HL-60 (cell line): ENCODE results near the gene NCOA5.

Experiments used
- DNase-seq, 2 experiments: peaks; one replicate each; pipeline ENCODE4 v3.0.0-alpha.2; 2010 to 2020; ENCODE audit warnings: low read depth in 1 of 2, low spot score in 1 of 2
- H3K27ac ChIP-seq: fragments of 250-450 bp; sonication (Bioruptor Pico); replicated peaks from 2 replicates; pipeline ENCODE4 v1.5.1; 2020; ENCODE audit warnings: mild to moderate bottlenecking, moderate library complexity
- H3K27me3 ChIP-seq: fragments of 250-450 bp; sonication (Bioruptor Pico); 2 replicates; pipeline ENCODE4 v1.5.1; 2021; ENCODE audit warnings: mild to moderate bottlenecking, moderate library complexity; ENCODE audit not compliant: insufficient read depth, poor library complexity, severe bottlenecking
- H3K4me3 ChIP-seq: replicated peaks from 2 replicates; pipeline ENCODE4 v1.5.1; 2011; ENCODE audit warnings: mild to moderate bottlenecking, control low read depth, low read length; ENCODE audit not compliant: insufficient read depth
- CTCF ChIP-seq: IDR thresholded peaks from one replicate; pipeline ENCODE4 v1.5.1; 2011; ENCODE audit warnings: low read length, control low read depth, inconsistent platforms; ENCODE audit not compliant: insufficient read depth
- GABPA ChIP-seq: IDR thresholded peaks from 2 replicates; pipeline ENCODE4 v1.6.1; 2012; ENCODE audit warnings: low read depth
- POLR2AphosphoS5 ChIP-seq: IDR thresholded peaks from 2 replicates; pipeline ENCODE4 v1.6.1; 2012; ENCODE audit warnings: low read depth
- SPI1 ChIP-seq: IDR thresholded peaks from 2 replicates; pipeline ENCODE4 v1.6.1; 2012; ENCODE audit warnings: low read depth, mild to moderate bottlenecking, borderline replicate concordance
- TF ChIP-seq, protein P1 (sequence below): IDR thresholded peaks from 2 replicates; pipeline ENCODE4 v1.6.1; 2012; ENCODE audit warnings: low read depth; ENCODE audit not compliant: insufficient replicate concordance

NCOA5 gene

DNA sequence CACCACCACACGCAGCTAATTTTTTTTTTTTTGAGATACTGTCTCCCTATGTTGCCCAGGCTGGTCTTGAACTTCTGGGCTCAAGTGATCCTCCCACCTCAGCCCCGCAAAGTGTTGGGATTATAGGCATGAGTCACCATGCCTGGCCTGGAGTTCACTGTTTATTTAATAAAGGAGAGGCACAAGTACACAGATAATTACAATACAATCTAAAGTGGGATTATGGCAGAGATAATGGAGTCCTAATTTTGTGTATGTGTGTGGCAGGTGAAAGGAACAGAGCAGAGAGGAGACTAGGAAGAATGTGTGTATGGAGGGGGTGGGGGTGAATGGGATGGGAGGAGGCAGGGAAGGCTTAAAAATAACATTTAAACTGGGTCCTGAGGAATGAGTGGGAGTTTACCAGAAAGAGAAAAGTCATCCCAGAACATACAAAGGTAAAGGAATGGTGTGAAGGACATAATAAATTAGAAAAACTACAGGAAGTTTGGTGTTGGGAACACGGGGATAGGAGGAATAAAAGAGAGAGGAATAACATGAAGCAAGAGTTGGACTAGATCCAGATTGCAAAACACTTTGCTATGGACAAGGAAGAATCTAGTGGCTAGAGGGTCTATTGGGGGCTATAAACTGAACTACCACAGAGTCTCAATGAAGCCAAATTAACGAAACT, 4.4 kb downstream of the NCOA5 start:
- H3K4me3 ChIP-seq, result no peak overlapping the region
- no peak for DNase-seq
- H3K27me3 ChIP-seq, result no peaks in the 10 kb centered on the region

DNA sequence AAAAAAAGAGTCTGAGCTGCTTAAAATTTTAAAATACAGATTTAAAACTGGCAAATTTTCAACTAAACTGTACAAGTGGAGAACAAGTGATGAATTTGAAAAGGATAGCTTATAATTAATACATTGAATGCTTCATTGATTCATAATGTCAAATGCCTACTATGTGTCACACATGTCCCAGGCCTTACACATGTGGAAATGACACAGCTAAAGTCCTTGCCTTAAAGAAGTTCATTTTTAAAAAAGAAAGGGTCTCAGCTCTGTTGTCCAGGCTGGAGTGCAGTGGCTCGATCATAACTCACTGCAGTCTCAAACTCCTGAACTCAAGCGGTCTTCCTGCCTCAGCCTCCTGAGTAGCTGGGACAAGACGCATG, 5.0 kb downstream of the NCOA5 start:
- no peak for DNase-seq
- Histone ChIP-seq H3K27me3 (no peaks in the 10 kb centered on the region), H3K27ac (no peak overlapping the region), H3K4me3 (no peak overlapping the region)
- TF ChIP-seq SPI1 (no peak), POLR2AphosphoS5 (no peak), GABPA (no peak), CTCF (no peak)
- TF ChIP-seq, protein P1, sequence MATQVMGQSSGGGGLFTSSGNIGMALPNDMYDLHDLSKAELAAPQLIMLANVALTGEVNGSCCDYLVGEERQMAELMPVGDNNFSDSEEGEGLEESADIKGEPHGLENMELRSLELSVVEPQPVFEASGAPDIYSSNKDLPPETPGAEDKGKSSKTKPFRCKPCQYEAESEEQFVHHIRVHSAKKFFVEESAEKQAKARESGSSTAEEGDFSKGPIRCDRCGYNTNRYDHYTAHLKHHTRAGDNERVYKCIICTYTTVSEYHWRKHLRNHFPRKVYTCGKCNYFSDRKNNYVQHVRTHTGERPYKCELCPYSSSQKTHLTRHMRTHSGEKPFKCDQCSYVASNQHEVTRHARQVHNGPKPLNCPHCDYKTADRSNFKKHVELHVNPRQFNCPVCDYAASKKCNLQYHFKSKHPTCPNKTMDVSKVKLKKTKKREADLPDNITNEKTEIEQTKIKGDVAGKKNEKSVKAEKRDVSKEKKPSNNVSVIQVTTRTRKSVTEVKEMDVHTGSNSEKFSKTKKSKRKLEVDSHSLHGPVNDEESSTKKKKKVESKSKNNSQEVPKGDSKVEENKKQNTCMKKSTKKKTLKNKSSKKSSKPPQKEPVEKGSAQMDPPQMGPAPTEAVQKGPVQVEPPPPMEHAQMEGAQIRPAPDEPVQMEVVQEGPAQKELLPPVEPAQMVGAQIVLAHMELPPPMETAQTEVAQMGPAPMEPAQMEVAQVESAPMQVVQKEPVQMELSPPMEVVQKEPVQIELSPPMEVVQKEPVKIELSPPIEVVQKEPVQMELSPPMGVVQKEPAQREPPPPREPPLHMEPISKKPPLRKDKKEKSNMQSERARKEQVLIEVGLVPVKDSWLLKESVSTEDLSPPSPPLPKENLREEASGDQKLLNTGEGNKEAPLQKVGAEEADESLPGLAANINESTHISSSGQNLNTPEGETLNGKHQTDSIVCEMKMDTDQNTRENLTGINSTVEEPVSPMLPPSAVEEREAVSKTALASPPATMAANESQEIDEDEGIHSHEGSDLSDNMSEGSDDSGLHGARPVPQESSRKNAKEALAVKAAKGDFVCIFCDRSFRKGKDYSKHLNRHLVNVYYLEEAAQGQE, result no peak

More for the DNA sequence above, 4.4 kb downstream of the NCOA5 start:
- no peak for TF ChIP-seq CTCF
- TF ChIP-seq, protein P1, result no peak
- TF ChIP-seq POLR2AphosphoS5, result no peak
- TF ChIP-seq SPI1, result no peak
- no peak for TF ChIP-seq GABPA
- H3K27ac ChIP-seq, result no peak overlapping the region

GRCh38 chr20:46083531-46084061, 6.2 kb downstream of the NCOA5 start:
- TF ChIP-seq, protein P1, result no peak
- TF ChIP-seq POLR2AphosphoS5, result no peak
- no peak overlapping the region for H3K4me3 ChIP-seq
- no peak overlapping the region for H3K27ac ChIP-seq
- no peaks in the 10 kb centered on the region for H3K27me3 ChIP-seq
- no peak for DNase-seq
